Activated T-helper 9 cell treated with anti-CD3 and anti-CD28 coated beads, Interleukin-2, amount 50 U/mL, for 16 hours (primary cell): Measurements from ENCODE around the gene CCDC188.
"Not testable (repeated sequence)": the region's sequence is repeated elsewhere in the genome, so short reads cannot be mapped to it uniquely, and the experiment has no call there.

Source experiments
- DNase-seq: peaks from one replicate; pipeline ENCODE4 v3.0.0-alpha.2; 2020; ENCODE audit warnings: low read depth

The CCDC188 gene

DNA sequence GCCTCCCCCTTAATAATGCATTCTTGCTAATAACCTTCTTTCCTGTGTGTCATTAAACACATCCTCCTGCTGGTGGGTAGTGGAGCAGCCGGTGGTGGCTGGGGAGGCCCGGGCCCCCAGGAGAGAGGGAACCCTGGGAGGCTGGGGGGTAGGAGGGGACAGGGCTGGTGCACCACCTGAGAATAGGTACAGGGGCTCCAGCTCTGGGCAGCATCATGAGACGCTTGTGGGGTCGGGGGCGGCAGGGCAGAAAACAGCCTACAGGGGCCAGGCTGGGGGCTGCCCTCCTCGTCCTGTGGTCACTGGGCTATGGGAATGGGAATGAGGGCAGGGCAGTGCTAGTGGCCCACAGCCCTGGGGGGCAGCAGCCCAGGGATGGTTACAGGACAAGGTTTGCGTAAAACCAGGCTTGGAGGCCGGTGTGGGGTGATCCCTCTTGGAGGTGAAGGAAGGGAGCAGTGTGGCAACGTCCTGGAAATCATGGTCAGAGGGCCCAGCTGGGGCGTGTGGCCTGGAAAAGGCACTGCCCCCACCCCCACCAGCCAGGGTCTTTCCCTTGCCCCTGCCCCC lies 18.5 kb upstream of the CCDC188 start:
- no peak for DNase-seq

DNA sequence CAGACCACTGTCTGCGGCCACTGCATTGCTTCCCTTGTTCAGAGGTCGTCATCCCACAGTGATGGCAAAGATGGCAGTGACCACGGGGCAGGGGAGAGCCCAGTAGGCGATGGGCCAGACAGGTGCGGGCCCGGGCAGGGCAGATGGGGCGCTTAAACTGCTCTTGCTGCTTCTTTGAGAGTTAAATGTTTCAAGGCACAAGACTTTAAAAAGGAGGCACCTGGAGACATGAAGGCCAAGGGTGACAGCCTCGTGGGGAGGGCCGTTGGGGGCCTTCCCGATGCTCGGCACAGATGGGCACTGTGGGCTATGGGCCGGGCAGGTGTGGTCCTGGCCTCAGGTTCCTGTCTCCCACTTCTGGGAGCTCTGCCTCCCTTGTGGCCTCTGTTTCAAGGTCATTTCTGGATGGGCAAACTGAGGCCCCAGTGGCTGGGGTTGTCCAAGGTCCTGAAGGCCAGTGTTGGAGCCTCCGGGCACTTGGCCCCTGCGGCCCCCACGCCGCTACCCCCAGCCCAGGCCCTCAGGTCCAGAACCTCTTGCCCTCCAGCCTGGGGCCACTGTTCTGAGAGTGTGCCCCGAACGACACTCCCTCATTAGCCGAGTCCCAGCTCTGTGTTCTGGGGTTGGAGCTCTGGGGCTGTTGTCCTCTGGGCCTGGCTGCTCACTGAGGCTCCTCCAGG lies 16.9 kb upstream of the CCDC188 start:
- no peak for DNase-seq

DNA sequence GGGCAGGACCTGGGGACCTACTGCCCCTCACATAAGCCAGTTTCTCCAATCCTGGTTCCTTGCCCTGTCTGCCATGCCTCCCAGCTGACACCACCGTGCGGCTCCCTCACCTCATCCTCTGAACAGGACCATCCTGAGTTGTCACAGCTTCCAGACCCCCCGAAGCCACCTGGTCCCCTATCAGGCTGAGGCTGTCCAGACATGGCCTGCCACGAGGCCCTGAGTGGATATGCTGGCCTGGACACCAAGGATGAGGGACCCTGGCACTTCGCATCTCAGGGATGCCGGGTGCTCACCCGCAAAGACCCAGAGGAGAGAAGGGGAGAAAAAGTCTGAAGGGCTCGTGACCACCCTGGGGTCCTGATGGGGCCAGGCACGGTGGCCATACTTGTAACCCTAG lies 15.8 kb upstream of the CCDC188 start:
- no peak for DNase-seq

DNA sequence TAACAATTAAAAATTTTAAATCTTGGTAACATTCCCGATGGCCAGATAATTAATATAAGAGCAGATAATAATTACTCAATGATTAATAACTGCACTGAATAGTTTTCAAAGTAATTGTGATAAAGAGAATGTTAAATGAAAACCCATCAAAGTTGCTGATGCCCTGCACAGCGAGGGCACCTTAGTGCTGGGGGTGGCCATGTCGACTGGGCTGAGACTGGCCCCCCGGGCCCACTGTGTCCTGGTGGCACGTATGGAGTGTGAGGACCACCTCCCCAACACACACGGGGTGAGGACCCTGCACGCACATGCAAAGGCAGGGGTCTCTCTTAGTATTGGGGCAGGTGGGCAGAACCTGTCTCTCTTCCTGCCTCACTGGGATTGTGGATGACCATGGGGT lies 15.1 kb upstream of the CCDC188 start:
- no peak for DNase-seq

DNA sequence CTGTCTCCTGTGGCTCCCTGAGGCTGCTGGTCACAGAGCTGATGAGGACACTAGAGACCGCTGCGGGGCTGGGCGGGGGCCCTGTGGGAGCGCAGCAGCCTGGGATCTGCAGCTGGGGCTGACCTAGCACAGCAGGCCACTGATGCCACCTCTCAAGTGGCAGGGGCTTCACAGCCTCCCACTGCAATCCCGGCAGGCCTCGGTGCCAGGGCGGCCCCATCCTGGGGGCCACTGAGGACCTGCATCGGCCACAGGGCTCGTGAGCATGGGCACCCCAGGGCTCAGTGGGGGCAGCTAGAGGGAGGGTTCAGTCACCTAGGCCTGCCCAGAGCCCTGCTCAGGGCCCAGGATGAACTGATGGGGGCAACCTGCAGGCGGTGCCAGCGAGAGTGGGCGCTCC lies 14.6 kb upstream of the CCDC188 start:
- no peak for DNase-seq

DNA sequence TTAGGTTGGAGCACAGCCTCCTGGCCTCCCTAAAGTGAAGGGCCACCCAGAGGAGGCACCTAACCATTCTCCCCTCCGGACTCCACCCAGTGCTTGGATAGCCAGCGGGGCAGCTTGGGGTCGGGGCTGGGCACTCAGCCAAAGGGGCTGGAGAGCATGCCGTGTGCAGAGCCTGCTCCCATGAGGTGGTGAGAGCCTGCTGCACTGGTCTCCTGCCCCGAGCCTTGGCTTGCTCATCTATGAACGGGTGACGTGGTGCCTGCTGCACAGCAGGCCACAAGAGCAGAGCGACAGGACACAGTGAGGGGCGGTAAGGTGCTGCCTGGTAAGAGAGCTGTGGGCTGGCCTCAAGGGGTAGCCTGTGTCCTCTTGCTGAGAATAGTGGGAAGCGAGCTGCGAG lies 14.0 kb upstream of the CCDC188 start:
- no peak for DNase-seq

DNA sequence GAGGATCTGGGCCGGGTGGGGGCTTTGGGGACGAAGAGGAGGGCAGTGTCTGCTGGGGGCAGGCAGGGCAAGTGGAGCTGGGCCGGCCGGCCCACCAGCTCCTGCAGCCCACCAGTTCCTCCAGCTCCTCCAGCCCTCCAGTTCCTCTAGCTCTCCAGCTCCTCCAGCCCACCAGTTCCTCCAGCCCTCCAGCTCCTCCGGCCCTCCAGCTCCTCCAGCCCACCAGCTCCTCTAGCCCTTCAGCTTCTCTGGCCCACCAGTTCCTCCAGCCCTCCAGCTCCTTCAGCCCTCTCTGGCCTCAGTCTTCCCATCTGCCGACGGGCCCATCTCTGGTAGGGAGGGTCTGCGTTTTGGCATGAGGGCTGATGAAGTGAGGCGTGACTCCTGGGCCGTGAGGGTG lies 9.2 kb upstream of the CCDC188 start:
- no peak for DNase-seq

DNA sequence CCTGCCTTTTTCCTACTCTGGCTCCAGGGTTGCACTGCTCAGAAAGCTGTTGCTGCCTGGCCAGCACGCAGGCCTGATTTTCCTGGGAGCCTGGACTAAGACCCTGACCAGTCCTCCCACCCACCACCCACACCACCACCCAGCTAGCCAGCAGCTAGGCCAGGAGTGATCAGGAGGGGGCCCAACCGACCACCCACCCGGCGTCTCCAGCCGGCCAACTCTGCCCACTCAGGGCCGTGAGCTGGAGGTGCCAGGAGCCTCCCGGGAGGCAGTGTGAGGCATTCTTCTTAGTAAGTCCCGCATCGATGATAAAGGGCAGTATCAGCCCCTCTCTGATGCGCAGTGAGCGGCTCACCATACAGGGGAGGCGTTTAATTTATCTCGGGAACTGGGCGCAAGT lies 8.7 kb upstream of the CCDC188 start:
- not testable (repeated sequence) for DNase-seq

DNA sequence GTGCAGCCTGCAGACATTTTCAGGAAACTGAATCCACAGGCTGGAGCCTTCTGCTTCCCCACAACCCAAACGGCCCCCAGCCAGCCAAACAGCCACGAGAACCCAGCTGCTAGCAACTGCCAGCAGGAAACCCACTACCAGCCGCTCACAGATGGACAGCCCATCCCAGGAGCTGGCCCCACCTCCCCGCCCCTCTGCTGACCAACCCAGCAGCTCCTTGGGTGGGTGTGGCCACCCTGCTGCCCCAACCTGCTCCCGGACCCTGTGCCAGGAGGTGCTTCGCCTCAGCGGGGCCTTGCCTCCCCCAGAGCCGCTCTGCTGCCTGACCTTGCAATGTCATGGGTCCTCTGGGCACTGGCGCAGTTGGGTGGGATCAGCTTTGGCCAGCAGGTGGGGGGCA lies 8.2 kb upstream of the CCDC188 start:
- no peak for DNase-seq

DNA sequence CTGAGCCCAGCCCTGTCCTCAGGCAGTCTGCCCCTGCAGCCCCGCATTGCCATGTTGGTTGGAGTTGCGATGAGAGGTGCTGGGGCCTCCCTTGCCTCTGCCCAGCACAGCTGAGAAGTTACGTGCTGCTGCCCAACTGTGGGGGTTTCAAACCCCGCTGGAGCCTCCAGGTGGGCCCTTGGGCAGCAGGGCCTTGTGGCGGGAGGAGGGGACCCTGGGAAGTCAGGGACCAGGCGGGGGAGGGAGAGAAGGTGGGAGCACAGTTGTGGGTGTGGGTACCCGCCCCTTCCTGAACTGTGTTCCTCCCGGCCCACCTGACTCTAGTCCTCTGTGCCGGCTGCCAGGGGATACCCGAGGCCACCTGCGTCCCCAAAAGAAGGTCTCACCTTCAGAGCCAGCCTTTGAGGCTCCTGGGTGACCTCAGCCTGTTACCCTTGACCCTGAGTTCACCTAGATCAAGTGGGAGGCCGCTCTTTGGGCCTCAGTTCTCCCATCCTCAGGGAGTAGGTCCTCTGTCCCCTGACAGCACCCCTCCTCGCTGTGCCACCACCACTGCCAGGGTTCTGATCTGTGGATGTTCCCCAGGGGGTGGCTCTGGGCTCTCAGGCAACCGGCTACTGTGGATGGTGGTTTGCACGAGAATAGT lies 7.7 kb upstream of the CCDC188 start:
- DNase-seq: no peak

DNA sequence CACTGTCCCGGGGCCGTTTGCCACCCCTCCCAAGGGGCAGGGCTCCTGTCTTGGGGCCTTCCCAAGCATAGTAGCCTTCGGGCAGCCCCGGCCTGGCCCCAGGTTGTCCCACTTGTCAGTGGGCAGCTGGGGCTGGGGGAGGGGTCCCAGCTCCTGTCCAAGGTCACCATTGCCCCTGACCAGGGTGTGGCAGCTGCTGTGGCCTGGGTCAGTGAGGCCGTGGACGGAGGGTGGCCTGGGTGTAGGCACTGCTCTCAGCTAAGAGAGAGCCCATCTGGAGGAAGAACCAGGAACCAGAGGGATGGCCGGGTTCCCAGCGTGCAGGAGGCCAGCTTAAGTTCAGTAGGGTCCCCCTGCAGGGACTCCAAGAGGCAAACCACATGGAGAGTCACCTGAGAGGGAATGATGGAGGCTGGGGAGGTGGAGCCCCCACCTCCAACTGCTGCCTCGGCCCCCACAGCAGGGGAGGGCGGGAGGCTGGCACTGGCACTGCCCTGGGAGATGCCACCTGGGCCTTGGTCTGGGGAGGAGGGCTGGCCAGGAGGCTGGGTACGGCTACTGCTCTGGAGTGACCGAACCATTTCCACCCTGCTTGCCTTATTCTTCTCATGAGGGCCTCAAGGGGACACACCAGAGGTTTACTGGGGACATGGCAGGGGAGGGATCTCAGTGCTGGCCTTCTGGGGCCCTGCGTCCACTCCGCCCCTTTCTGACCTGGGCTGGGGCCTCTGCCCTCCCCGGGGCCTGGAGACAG lies 6.8 kb upstream of the CCDC188 start:
- no peak for DNase-seq

DNA sequence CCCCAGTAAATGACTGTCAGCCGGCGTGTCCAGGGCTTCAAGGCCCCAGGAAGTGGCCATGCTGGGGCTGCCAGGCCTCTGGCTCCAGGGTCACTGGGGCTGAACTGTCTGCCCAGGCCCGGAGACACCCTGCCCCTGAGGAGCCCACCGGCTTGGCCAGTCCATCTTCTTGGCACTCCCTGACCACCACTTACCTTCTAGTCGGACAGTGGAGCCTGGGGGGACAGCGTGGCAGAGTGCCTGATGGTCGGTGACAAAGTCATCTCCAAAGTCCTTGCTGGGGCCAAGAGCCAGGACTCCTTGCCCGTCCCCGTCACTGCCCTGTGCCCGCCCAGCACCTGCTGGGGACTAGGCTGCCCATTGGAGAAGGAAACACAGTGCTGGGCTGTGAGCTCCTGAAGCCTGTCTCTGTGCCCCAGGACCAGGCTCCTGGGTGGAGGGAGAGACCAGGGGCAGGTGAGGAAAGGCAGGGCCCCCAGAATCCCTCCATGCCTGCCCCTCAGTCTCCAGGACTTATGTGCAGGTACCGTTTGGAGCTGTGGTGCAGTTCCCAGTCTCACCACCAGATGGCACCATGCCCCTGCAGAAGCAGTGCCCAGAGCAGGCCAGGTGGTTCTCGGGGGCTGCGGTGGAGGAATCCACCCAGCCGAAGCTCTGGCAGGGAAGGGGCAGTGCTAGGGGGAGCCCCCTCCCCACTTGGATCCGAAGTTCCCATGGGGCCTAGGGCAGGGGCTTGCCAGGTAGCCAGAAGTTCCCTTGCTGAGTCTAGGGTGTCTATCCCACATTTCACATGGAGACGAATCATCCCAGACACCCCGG lies 6.0 kb upstream of the CCDC188 start:
- peak; percentile 79 for DNase-seq

DNA sequence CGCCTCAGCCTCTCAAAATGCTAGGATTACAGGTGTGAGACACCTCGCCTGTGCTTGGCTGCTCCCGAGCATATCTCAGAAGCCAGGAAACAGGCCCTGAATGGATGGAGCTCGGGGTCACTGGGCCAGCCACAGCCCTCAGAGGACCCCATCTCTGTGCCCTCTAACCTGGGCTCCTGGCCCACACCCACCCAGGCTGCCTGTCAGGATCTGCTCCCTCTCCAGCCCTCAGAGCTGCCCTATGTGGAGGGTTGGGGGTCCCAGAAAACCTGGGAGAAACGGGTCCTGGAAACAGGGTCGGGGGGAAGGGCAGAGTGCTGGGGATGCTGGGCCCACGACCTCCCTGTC lies 5.2 kb upstream of the CCDC188 start:
- no peak for DNase-seq

DNA sequence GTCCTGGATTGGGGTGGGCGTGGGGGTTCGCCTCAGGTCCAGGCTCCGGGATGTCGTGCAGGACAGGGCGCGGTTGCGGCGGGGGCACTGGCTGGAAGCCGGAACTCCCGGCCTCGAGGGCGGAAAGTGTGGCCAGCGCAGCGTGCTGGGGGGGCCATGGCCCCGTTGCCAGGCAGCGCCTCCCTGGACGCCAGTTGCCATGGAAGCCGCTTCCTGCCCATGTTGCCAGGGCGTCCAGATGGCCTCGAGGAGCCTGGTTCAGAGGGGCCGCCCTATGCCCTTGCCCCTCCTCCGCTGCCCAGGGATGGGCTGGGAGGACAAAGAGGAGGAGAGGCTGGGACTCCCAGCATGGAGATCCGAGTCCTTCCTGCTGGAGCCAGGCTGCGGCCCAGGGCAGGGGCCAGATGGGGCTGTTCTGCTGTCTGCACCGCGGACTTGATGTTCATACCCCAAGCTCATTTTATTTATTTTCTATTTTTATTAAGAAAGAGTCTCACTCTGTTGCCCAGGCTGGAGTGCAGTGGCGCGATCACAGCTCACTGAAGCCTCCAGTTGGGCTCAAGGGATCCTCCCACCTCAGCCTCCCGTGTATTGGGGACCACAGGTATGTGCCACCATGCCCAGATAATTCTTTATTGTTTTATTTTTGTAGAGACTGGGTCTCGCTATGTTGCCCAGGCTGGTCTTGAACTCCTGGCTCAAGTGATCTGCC lies 4.6 kb upstream of the CCDC188 start:
- no peak for DNase-seq

DNA sequence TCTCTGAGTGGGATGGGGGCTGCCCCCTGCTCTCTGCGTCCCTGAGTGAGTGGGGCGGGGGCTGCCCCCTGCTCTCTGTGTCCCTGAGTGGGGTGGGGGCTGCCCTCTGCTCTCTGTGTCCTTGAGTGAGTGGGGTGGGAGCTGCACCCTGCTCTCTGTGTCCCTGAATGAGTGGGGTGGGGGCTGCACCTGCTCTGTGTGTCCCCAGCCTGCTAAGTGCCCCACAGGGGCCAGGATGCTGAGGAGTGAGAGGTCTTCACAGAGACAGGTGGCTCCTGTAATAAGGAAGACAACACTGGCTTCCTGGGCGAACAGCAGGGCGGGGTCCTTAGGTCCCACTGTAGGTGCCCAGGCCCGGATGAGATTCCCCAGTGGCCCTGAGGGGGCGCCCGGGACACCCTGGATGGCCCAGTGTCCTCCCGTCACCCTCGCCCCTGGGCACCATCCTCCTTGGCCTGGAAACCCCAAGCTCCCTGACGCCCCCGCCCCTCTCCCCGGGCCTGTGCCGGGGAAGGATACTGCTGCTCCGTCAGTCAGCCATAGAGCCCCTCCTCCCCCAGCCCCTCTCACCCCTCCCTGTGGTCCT lies 3.8 kb upstream of the CCDC188 start:
- no peak for DNase-seq

DNA sequence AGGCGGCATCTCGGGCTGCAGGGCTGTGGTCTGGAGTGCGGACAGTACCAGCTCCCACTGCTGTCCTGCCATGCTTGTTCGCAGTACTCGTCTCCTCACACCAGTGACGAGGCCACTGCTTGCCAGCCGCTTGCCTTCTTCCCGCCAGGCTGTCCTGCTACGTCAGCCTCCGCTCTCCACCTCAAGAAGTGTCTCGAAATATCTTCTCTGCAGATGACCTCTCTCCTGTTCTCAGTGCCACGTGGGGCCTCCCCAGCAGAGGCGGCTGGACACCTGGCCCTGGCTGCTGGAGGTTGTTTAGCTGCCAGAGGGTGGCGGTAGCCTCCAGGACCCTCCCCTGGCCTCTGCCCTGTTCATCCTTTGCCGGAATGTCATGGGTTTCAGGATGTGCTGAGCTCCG lies 3.1 kb upstream of the CCDC188 start:
- no peak for DNase-seq

DNA sequence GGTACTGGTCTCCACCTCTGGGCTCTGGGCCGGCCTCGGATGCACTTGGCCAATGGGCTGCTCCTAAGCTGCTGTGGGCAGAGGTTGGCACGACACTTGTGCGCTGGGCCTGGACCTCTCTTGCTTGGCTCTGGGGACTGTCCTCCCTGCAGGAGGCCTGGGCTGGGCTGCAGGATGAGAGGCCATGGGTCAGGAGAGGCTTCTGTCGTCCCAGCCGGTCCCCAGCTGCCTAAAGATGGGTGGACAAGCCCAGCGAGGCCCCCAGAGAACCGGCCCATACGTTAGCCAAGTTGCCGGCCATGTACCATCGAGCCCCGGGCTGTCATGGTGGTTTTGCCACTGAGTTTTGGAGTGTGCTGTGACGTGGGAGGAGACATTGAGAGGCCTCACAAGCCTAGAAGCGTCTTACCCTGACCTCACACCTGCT lies 1.6 kb upstream of the CCDC188 start:
- no peak for DNase-seq

DNA sequence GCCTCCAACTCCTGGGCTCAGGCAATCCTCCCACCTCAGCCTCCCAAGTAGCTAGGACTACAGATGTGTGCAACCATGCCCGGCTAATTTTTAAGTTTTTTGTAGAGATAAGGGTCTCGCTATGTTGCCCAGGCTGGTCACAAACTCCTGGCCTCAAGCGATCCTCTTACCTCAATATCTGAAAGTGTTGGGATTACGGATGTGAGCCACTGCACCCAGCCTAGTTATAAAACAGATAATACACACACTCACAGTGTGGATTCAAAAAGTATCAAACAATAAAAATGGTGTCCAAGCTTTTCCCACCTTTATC lies 377 bp upstream of the CCDC188 start:
- DNase-seq: no peak

DNA sequence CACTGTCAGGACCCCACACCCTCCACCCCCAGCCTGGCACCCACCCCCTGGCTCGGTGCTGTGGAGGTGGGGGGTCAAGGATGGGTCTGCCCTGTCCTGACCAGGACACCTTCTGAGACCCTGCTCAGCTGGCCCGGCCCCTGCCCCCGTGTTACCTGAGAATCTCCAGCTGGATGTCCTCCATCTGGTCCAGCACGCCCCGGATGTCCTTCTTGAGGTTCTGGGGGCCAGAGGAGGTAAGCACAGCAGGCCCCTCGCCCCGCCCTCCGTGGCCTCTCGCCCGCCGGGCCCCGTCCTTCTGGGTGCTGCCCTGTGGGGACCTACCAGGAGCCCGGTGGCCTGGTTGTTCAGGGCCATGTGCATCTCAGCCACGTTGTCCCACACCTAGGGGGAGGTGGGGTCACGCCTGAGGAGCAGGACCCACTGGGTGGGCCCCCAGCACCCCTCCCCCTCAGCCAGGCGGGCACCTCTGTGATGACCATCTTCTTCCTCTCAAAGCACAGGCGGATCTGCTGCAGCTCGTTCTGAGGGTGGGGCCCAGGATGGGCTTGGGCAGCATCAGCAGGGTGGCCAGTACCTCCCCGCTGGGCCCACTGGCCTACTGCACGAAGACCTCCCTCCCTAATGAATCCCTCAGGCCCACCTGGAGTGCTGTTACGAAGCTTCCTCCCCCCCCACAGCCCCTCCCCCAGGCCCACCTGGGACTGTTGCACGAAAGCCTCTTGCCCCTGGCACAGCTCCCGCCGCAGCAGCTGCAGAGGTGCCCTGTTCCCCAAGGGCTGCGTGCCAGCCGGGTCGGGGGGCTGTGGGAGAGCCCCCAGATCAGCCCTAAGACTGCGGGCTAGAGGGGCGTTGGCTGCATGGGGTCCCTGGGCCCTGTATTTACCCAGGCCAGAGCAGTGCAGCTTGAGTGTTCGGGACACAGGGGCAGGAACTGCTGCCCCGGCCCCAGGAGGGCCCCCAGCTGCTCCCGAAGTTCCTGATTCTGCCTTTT lies 1.3 kb downstream of the CCDC188 start:
- DNase-seq: no peak

DNA sequence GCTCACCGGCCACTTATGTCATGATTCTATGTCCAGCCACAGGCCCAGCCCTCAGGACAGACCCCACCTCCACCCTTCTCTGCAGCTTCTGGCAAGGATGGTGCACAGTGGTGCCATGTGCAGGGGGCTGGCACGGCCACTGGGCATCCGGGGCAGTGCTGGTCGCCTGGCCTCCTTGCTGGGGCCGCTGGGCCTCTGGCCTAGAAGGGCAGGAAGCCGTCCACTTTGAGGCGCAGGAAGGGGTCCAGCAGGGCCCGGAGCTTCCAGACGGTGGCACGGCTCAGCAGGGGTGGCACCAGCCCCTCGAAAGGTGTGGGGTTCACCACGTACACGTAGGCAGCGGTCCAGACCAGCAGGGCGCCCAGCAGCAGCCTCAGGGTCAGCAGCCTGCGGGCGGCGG lies 2.4 kb downstream of the CCDC188 start:
- DNase-seq: no peak
